HepG2 (cell line): Measurements from ENCODE around the gene ABCC10. TPM values are rescaled to one million over a fixed set of nuclear protein-coding genes. Genes with fewer than 3 reads are reported as not detected.
A peak's percentile ranks its signal among the peaks of the same experiment; 100 is the strongest.

Experiments
- ATF3 ChIP-seq: sonication (generic); formaldehyde crosslinking; IDR thresholded peaks from 2 replicates; pipeline ENCODE4 v1.4.0; 2020; ENCODE audit warnings: missing genetic modification reagents
- CCAR2 ChIP-seq: fragments of 200-400 bp; formaldehyde crosslinking; optimal IDR thresholded peaks from 2 replicates; pipeline ENCODE3; 2018; ENCODE audit warnings: low read depth, mild to moderate bottlenecking, low read length, moderate library complexity
- DNMT1 ChIP-seq: sonication (generic); formaldehyde crosslinking; IDR thresholded peaks from 2 replicates; pipeline ENCODE4 v1.5.1; 2020; ENCODE audit warnings: mild to moderate bottlenecking, missing genetic modification reagents
- GABPA ChIP-seq, 2 experiments: IDR thresholded peaks; 2 replicates each; pipeline ENCODE4 v1.6.1; 2011 to 2016; ENCODE audit warnings: low read depth in 2 of 2, low read length in 1 of 2, missing biosample characterization in 1 of 2, missing genetic modification characterization in 1 of 2
- GATAD2A ChIP-seq: IDR thresholded peaks from 2 replicates; pipeline ENCODE4 v1.6.1; 2016
- HMG20B ChIP-seq: conservative IDR thresholded peaks from 2 replicates; pipeline ENCODE4 v1.6.1; 2016; ENCODE audit warnings: missing genetic modification reagents, missing compliant biosample characterization
- HMGXB4 ChIP-seq, 2 experiments: sonication (generic) in 1 of 2; formaldehyde crosslinking in 1 of 2; IDR thresholded peaks; 2 replicates each; pipeline versions ENCODE4 v1.4.0 to v1.6.1; 2018 to 2020; ENCODE audit warnings: missing genetic modification reagents in 2 of 2, borderline replicate concordance in 1 of 2, low read depth in 1 of 2, mild to moderate bottlenecking in 1 of 2, missing biosample characterization in 1 of 2
- HNF1B ChIP-seq: sonication (generic); formaldehyde crosslinking; IDR thresholded peaks from 2 replicates; pipeline ENCODE4 v1.5.1; 2020; ENCODE audit warnings: mild to moderate bottlenecking, moderate library complexity, missing genetic modification reagents
- NFKBIZ ChIP-seq: IDR thresholded peaks from 2 replicates; pipeline ENCODE4 v1.6.1; 2018; ENCODE audit warnings: missing genetic modification reagents, missing compliant biosample characterization
- PHB2 ChIP-seq: fragments of 450-650 bp; IDR thresholded peaks from 2 replicates; pipeline ENCODE4 v1.6.1; 2018; ENCODE audit not compliant: partially characterized antibody
- RFX5 ChIP-seq: IDR thresholded peaks from 2 replicates; pipeline ENCODE4 v1.6.1; 2011; ENCODE audit warnings: low read depth, low read length, improper control_type of control experiment
- SATB2 ChIP-seq: sonication (generic); formaldehyde crosslinking; IDR thresholded peaks from 2 replicates; pipeline ENCODE4 v1.5.0; 2020; ENCODE audit warnings: missing genetic modification reagents
- SMARCE1 ChIP-seq: fragments of 450-650 bp; IDR thresholded peaks from 2 replicates; pipeline ENCODE4 v1.6.1; 2017; ENCODE audit warnings: borderline replicate concordance
- ZBTB2 ChIP-seq: sonication (generic); formaldehyde crosslinking; IDR thresholded peaks from 2 replicates; pipeline ENCODE4 v1.8.0; 2022; ENCODE audit warnings: low read depth, missing genetic modification reagents
- ZBTB26 ChIP-seq: IDR thresholded peaks from 2 replicates; pipeline ENCODE4 v1.6.1; 2016; ENCODE audit warnings: missing compliant biosample characterization, missing genetic modification reagents, borderline replicate concordance
- ZNF276 ChIP-seq: sonication (generic); formaldehyde crosslinking; IDR thresholded peaks from 2 replicates; pipeline ENCODE4 v1.4.0; 2020; ENCODE audit warnings: mild to moderate bottlenecking, low read depth, missing genetic modification reagents
- ZNF451 ChIP-seq: sonication (generic); formaldehyde crosslinking; IDR thresholded peaks from 2 replicates; pipeline ENCODE4 v1.5.0; 2020; ENCODE audit warnings: mild to moderate bottlenecking, missing genetic modification reagents
- ZSCAN12 ChIP-seq: sonication (generic); formaldehyde crosslinking; IDR thresholded peaks from 2 replicates; pipeline ENCODE4 v1.9.0; 2021; ENCODE audit warnings: mild to moderate bottlenecking, missing genetic modification reagents
- ZSCAN20 ChIP-seq: sonication (generic); formaldehyde crosslinking; IDR thresholded peaks from 2 replicates; pipeline ENCODE4 v1.4.0; 2020; ENCODE audit warnings: missing genetic modification reagents, mild to moderate bottlenecking, borderline replicate concordance
- polyA plus RNA-seq, 8 experiments: library from polyadenylated mRNA; depleted of rRNA in 3 of 8; stranded (reverse) in 7 of 8; unstranded in 1 of 8; fragments of >200 nt; fragmentation: Illumina TruSeq in 4 of 8; extraction: Trizol in 4 of 8; gene quantifications; 2 replicates each; pipeline versions ENCODE4 v1.2.1 to v1.2.3, GENCODE V29; 2011 to 2016; ENCODE audit warnings: low read depth in 4 of 8, missing spikeins in 1 of 8, mixed read lengths in 1 of 8; ENCODE audit not compliant: insufficient read depth in 1 of 8
- total RNA-seq, 5 experiments: library from RNA; depleted of rRNA; stranded (reverse); fragments of >200 nt; fragmentation: Illumina TruSeq; extraction: Trizol; gene quantifications; 2 replicates each; pipeline ENCODE4 v1.2.3, GENCODE V29; 2016; ENCODE audit warnings: low read depth in 1 of 5

Gene ABCC10
- total and polyA plus RNA-seq, 2 of the 13 experiments (the other 11 are each of a cell fraction or from before 2014, with no cell fraction given): 16.0 to 24.3 TPM

- TF ChIP-seq HMGXB4 (CRISPR knock-in tag; IDR thresholded peaks at IDR 0.05; ENCODE audit: borderline replicate concordance in 1 of 2, low read depth in 1 of 2): peak; percentile 58 to 89; a peak in 3 of 4 replicates
- TF ChIP-seq SATB2 (CRISPR knock-in tag): no peak
- TF ChIP-seq ZBTB2: no peak
- TF ChIP-seq ZSCAN20: no peak
- no peak for TF ChIP-seq ZNF451
- no peak for TF ChIP-seq SMARCE1
- no peak for TF ChIP-seq PHB2
- no peak for TF ChIP-seq DNMT1 (CRISPR knock-in tag)
- peak; percentile 76 for TF ChIP-seq GATAD2A (CRISPR knock-in tag)
- no peak for TF ChIP-seq ATF3 (CRISPR knock-in tag)
- TF ChIP-seq ZBTB26 (CRISPR knock-in tag): peak; percentile 50; the same call in 1 of the 2 replicates
- no peak for TF ChIP-seq ZNF276 (CRISPR knock-in tag)
- TF ChIP-seq ZSCAN12 (CRISPR knock-in tag): no peak
- TF ChIP-seq RFX5: no peak
- no peak for TF ChIP-seq HMG20B
- no peak for TF ChIP-seq GABPA (IDR thresholded peaks at IDR 0.05; ENCODE audit: low read depth, low read length)
- TF ChIP-seq GABPA (CRISPR knock-in tag; IDR thresholded peaks at IDR 0.05; ENCODE audit: low read depth): no peak
- TF ChIP-seq NFKBIZ (CRISPR knock-in tag): no peak
- no peak for TF ChIP-seq HNF1B (CRISPR knock-in tag)
- TF ChIP-seq CCAR2: no peak
Observed at GRCh38 chr6:43496370-43497128, 69.2 kb downstream of the ABCC10 start (continued).
